Measurements from ENCODE around the gene IL36RN. TPM values are rescaled to one million over a fixed set of nuclear protein-coding genes. Genes with fewer than 3 reads are reported as not detected.

Gene IL36RN
- polyA plus RNA-seq, 1 of the 3 experiments (the other 2 are of a cell fraction) = not detected

- no peak overlapping the region for H3K9ac ChIP-seq
- no peaks in the 10 kb centered on the region for H3K4me1 ChIP-seq (ENCODE audit: control insufficient read depth in 1 of 2, insufficient read depth in 2 of 2, low read depth in 1 of 2, low read length in 1 of 2)
- H3K27ac ChIP-seq (ENCODE audit: low read depth in 2 of 2, low read length in 1 of 2) = no peak overlapping the region
- no peak for DNase-seq
- ChIA-PET CTCF (no interaction called here), POLR2A (no interaction called here)
- no peaks in the 10 kb centered on the region; the same call in 1 of the 2 replicates for H3K27me3 ChIP-seq (ENCODE audit: insufficient read depth)
- no peaks in the 10 kb centered on the region for H3K79me2 ChIP-seq (ENCODE audit: insufficient read depth)
- H2AFZ ChIP-seq (ENCODE audit: low read depth) = no peak overlapping the region
- H3K9me3 ChIP-seq = no peaks in the 10 kb centered on the region
- no peak overlapping the region for H3K4me3 ChIP-seq (ENCODE audit: low read depth in 2 of 2, low read length in 1 of 2)
- H3K9me2 ChIP-seq = no peaks in the 10 kb centered on the region
- H3K4me2 ChIP-seq = no peak overlapping the region
- no peaks in the 10 kb centered on the region for H3F3A ChIP-seq (replicated peaks; ENCODE audit: insufficient read depth)
- H3K36me3 ChIP-seq (replicated peaks in 1 of 2; ENCODE audit: control insufficient read depth in 1 of 2, insufficient read depth in 2 of 2, low read length in 1 of 2) = no peaks in the 10 kb centered on the region
- 10% methylated on average over 4 of the region's 4 CpGs for WGBS (ENCODE audit: low lambda C conversion rate)
- TF ChIP-seq TEAD4 (IDR thresholded peaks at IDR 0.05; ENCODE audit: borderline replicate concordance, insufficient read depth) (no peak), FOSL2 (IDR thresholded peaks at IDR 0.05; ENCODE audit: borderline replicate concordance, low read depth) (no peak), USF2 (IDR thresholded peaks at IDR 0.05; ENCODE audit: borderline replicate concordance, low read depth, low read length) (no peak), NRF1 (IDR thresholded peaks at IDR 0.05; ENCODE audit: low read depth, low read length) (no peak)
- H4K20me1 ChIP-seq (ENCODE audit: insufficient read depth) = no peaks in the 10 kb centered on the region
These were observed 1.4 kb downstream of the IL36RN start for GRCh38 chr2:113060396-113060795.

DNA sequence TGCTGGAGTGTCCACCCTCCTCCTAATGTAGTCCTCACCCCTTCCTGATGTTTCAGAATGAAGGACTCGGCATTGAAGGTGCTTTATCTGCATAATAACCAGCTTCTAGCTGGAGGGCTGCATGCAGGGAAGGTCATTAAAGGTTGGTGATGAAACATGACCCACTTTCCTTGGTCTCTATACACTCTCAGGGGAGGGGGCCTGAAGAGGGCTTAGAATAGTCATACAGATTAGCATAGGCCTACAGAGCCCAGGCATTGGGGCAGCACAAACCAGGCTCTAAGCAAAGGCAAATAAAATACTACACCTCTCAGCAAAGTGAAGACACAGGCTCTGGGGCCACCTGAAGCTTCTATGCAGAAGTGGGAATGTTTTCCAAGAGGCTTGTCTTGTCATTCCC lies 1.8 kb downstream of the IL36RN start:
- no peak overlapping the region for H3K9ac ChIP-seq
- TF ChIP-seq TCF12 (IDR thresholded peaks at IDR 0.05) (no peak), FOXJ3 (CRISPR knock-in tag; IDR thresholded peaks at IDR 0.05) (no peak), EP300 (IDR thresholded peaks at IDR 0.05; ENCODE audit: borderline replicate concordance in 1 of 2, low read depth in 1 of 2, low read length in 1 of 2) (no peak), FOSL2 (IDR thresholded peaks at IDR 0.05; ENCODE audit: borderline replicate concordance, low read depth) (no peak), POLR2AphosphoS5 (IDR thresholded peaks at IDR 0.05; ENCODE audit: low read depth, low read length) (no peak), GABPA (IDR thresholded peaks at IDR 0.05; ENCODE audit: low read depth) (no peak), USF2 (IDR thresholded peaks at IDR 0.05; ENCODE audit: borderline replicate concordance, low read depth, low read length) (no peak), MEF2A (IDR thresholded peaks at IDR 0.05; ENCODE audit: borderline replicate concordance, low read depth) (no peak), FOXM1 (IDR thresholded peaks at IDR 0.05; ENCODE audit: low read depth) (no peak), REST (IDR thresholded peaks at IDR 0.05; ENCODE audit: low read depth, low read length) (no peak), ELF1 (IDR thresholded peaks at IDR 0.05) (no peak), NFIC (IDR thresholded peaks at IDR 0.05; ENCODE audit: borderline replicate concordance) (no peak), RXRA (IDR thresholded peaks at IDR 0.05; ENCODE audit: borderline replicate concordance, low read depth) (no peak)
- TF ChIP-seq, protein P1, sequence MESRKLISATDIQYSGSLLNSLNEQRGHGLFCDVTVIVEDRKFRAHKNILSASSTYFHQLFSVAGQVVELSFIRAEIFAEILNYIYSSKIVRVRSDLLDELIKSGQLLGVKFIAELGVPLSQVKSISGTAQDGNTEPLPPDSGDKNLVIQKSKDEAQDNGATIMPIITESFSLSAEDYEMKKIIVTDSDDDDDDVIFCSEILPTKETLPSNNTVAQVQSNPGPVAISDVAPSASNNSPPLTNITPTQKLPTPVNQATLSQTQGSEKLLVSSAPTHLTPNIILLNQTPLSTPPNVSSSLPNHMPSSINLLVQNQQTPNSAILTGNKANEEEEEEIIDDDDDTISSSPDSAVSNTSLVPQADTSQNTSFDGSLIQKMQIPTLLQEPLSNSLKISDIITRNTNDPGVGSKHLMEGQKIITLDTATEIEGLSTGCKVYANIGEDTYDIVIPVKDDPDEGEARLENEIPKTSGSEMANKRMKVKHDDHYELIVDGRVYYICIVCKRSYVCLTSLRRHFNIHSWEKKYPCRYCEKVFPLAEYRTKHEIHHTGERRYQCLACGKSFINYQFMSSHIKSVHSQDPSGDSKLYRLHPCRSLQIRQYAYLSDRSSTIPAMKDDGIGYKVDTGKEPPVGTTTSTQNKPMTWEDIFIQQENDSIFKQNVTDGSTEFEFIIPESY (IDR thresholded peaks at IDR 0.05; ENCODE audit: borderline replicate concordance, low read depth) = no peak
- TF ChIP-seq, protein P2, sequence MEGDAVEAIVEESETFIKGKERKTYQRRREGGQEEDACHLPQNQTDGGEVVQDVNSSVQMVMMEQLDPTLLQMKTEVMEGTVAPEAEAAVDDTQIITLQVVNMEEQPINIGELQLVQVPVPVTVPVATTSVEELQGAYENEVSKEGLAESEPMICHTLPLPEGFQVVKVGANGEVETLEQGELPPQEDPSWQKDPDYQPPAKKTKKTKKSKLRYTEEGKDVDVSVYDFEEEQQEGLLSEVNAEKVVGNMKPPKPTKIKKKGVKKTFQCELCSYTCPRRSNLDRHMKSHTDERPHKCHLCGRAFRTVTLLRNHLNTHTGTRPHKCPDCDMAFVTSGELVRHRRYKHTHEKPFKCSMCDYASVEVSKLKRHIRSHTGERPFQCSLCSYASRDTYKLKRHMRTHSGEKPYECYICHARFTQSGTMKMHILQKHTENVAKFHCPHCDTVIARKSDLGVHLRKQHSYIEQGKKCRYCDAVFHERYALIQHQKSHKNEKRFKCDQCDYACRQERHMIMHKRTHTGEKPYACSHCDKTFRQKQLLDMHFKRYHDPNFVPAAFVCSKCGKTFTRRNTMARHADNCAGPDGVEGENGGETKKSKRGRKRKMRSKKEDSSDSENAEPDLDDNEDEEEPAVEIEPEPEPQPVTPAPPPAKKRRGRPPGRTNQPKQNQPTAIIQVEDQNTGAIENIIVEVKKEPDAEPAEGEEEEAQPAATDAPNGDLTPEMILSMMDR (IDR thresholded peaks at IDR 0.05) = no peak
- TF ChIP-seq, protein P3, sequence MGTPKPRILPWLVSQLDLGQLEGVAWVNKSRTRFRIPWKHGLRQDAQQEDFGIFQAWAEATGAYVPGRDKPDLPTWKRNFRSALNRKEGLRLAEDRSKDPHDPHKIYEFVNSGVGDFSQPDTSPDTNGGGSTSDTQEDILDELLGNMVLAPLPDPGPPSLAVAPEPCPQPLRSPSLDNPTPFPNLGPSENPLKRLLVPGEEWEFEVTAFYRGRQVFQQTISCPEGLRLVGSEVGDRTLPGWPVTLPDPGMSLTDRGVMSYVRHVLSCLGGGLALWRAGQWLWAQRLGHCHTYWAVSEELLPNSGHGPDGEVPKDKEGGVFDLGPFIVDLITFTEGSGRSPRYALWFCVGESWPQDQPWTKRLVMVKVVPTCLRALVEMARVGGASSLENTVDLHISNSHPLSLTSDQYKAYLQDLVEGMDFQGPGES (IDR thresholded peaks at IDR 0.05; ENCODE audit: low read depth, low read length) = no peak

More for the DNA sequence above, 1.8 kb downstream of the IL36RN start:
- H3K9me3 ChIP-seq = no peaks in the 10 kb centered on the region
- ChIA-PET POLR2A (no interaction called here), CTCF (no interaction called here)
- no peak overlapping the region for H2AFZ ChIP-seq (ENCODE audit: low read depth)
- H3K9me2 ChIP-seq = no peaks in the 10 kb centered on the region
- no peak overlapping the region for H3K4me3 ChIP-seq (ENCODE audit: low read depth in 2 of 2, low read length in 1 of 2)
- H4K20me1 ChIP-seq (ENCODE audit: insufficient read depth) = no peaks in the 10 kb centered on the region
- H3K4me1 ChIP-seq (ENCODE audit: control insufficient read depth in 1 of 2, insufficient read depth in 2 of 2, low read depth in 1 of 2, low read length in 1 of 2) = no peaks in the 10 kb centered on the region
- no peak overlapping the region for H3K4me2 ChIP-seq
- H3K36me3 ChIP-seq (replicated peaks in 1 of 2; ENCODE audit: control insufficient read depth in 1 of 2, insufficient read depth in 2 of 2, low read length in 1 of 2) = no peaks in the 10 kb centered on the region
- H3K27ac ChIP-seq (ENCODE audit: low read depth in 2 of 2, low read length in 1 of 2) = no peak overlapping the region
- no peaks in the 10 kb centered on the region for H3F3A ChIP-seq (replicated peaks; ENCODE audit: insufficient read depth)
- no peaks in the 10 kb centered on the region; the same call in 1 of the 2 replicates for H3K27me3 ChIP-seq (ENCODE audit: insufficient read depth)
- H3K79me2 ChIP-seq (ENCODE audit: insufficient read depth) = no peaks in the 10 kb centered on the region
- DNase-seq = no peak
- 0% methylated on average over 1 of the region's 1 CpG for whole genome bisulfite sequencing (ENCODE audit: low lambda C conversion rate)

All from SK-N-SH (cell line).